ENCODE results near the gene PPP1R14C. TPM values are rescaled to one million over a fixed set of nuclear protein-coding genes. Genes with fewer than 3 reads are reported as not detected.

The PPP1R14C gene
- total RNA-seq, 1 donor from 2014 or later = 12.6 TPM

GRCh38 chr6:150267686-150268561 is 125.1 kb downstream of the PPP1R14C start:
- H3K27ac Mint-ChIP-seq = no peak overlapping the region
- peaks cover 19% of the 10 kb centered on the region for H3K4me1 Mint-ChIP-seq (ENCODE audit: unreplicated experiment)
- TF ChIP-seq, protein P1, sequence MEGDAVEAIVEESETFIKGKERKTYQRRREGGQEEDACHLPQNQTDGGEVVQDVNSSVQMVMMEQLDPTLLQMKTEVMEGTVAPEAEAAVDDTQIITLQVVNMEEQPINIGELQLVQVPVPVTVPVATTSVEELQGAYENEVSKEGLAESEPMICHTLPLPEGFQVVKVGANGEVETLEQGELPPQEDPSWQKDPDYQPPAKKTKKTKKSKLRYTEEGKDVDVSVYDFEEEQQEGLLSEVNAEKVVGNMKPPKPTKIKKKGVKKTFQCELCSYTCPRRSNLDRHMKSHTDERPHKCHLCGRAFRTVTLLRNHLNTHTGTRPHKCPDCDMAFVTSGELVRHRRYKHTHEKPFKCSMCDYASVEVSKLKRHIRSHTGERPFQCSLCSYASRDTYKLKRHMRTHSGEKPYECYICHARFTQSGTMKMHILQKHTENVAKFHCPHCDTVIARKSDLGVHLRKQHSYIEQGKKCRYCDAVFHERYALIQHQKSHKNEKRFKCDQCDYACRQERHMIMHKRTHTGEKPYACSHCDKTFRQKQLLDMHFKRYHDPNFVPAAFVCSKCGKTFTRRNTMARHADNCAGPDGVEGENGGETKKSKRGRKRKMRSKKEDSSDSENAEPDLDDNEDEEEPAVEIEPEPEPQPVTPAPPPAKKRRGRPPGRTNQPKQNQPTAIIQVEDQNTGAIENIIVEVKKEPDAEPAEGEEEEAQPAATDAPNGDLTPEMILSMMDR (conservative IDR thresholded peaks at IDR 0.05) = no peak

DNA sequence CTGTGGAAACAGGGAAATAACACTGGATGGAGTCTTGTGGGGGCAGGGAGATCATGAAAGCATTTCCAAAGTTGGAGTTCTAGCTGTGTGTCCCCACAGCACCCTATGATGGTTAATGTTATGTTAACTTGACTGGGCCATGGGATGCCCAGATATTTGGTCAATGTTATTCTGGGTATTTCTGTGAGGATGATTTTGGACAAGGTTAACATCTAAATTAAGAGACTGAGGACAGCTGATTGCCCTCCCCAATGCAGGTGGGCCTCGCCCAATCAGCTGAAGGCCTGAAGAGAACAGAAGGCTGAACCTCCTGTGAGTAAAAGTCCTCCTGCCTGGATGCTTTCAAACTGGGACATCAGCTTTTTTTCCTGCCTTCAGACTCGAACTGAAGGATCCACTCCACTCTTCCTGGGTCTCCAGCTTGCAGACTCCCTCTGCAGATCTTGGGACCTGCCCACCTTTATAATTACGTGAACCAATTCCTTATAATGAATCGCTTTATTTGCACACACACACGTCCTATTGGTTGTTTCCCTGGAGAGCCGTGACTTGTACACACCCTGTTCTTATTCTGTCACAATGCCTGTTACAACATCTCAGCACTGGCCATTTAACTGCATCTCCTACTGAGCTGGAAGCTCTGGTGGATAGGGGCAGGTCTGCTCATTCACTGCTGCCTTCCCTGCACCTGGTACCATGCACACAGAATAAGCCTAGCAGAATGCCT is 126.4 kb downstream of the PPP1R14C start:
- TF ChIP-seq, protein P1 (conservative IDR thresholded peaks at IDR 0.05) = no peak
- DNase-seq (ENCODE audit: extremely low spot score, unreplicated experiment) = no peak
- no peak overlapping the region for H3K4me3 Mint-ChIP-seq
- H3K4me1 Mint-ChIP-seq (ENCODE audit: unreplicated experiment) = peaks cover 19% of the 10 kb centered on the region
- H3K27me3 Mint-ChIP-seq = no peaks in the 10 kb centered on the region
- no peaks in the 10 kb centered on the region for H3K36me3 Mint-ChIP-seq
- H3K9me3 Mint-ChIP-seq = no peaks in the 10 kb centered on the region
- no peak overlapping the region for H3K27ac Mint-ChIP-seq

More at GRCh38 chr6:150267686-150268561, 125.1 kb downstream of the PPP1R14C start:
- Mint-ChIP-seq H3K27me3 (no peaks in the 10 kb centered on the region), H3K36me3 (no peaks in the 10 kb centered on the region), H3K9me3 (no peaks in the 10 kb centered on the region), H3K4me3 (no peak overlapping the region)
- no peak for DNase-seq (ENCODE audit: extremely low spot score, unreplicated experiment)

DNA sequence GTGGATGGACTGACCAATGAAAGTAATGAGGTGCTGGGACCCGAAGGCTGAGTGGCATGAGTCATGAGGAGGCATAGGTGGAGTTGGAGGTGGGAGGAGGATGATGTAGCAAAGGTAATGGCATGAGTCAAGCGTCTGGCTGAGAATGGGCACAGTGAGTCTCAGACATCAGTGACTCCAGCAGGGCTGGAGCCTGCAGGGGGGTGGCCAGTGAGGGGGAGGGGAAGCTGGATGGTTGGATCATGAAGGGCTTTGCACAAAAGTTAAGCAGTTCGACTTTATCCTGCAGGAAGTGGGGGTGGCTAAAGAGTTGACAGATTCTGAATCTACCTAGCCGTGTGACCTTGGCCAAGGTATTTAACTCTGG is 127.0 kb downstream of the PPP1R14C start:
- no peak for DNase-seq (ENCODE audit: extremely low spot score, unreplicated experiment)
- Mint-ChIP-seq H3K27ac (no peak overlapping the region), H3K4me1 (ENCODE audit: unreplicated experiment) (peaks cover 19% of the 10 kb centered on the region), H3K36me3 (no peaks in the 10 kb centered on the region), H3K27me3 (no peaks in the 10 kb centered on the region), H3K4me3 (no peak overlapping the region), H3K9me3 (no peaks in the 10 kb centered on the region)
- TF ChIP-seq, protein P1 (conservative IDR thresholded peaks at IDR 0.05) = no peak

GRCh38 chr6:150270330-150271052 is 127.6 kb downstream of the PPP1R14C start:
- Mint-ChIP-seq H3K4me3 (no peak overlapping the region), H3K36me3 (no peaks in the 10 kb centered on the region), H3K4me1 (ENCODE audit: unreplicated experiment) (peaks cover 19% of the 10 kb centered on the region), H3K9me3 (no peaks in the 10 kb centered on the region), H3K27me3 (no peaks in the 10 kb centered on the region), H3K27ac (no peak overlapping the region)
- TF ChIP-seq, protein P1 (conservative IDR thresholded peaks at IDR 0.05) = no peak
- DNase-seq (ENCODE audit: extremely low spot score, unreplicated experiment) = no peak

DNA sequence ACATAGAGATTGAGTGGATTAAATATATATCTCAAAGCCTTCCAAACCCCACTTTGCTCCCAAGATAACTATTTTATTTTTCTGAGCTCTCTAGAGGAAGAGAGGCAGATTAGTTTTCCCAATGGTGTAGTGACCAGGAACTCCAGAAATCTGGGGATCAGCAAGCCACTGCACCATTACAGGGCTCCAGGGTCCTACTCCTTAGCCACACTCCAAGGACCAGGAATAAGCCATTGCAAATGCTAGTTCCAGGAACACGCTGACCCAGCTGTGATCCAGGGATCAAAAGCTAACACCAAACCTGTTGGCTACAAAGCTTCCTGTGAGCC is 128.3 kb downstream of the PPP1R14C start:
- Mint-ChIP-seq H3K36me3 (no peaks in the 10 kb centered on the region), H3K27ac (no peak overlapping the region), H3K9me3 (no peaks in the 10 kb centered on the region), H3K27me3 (no peaks in the 10 kb centered on the region), H3K4me1 (ENCODE audit: unreplicated experiment) (peaks cover 21% of the 10 kb centered on the region), H3K4me3 (no peak overlapping the region)
- TF ChIP-seq, protein P1 (conservative IDR thresholded peaks at IDR 0.05) = no peak
- no peak for DNase-seq (ENCODE audit: extremely low spot score, unreplicated experiment)

Measured in type B pancreatic cell (in vitro differentiated cells).